GM18861 (cell line): ENCODE data around the gene KCND2.
A peak's percentile ranks its signal among the peaks of the same experiment; 100 is the strongest.

Experiments used
- ATAC-seq: cut with Tn5 transposase; IDR thresholded peaks from one replicate; pipeline ENCODE4 v1.9.1; 2021; ENCODE audit not compliant: unreplicated experiment

The KCND2 gene

GRCh38 chr7:120475994-120476393, 203.0 kb downstream of the KCND2 start:
- ATAC-seq = peak; percentile 76

GRCh38 chr7:120480472-120480871, 207.5 kb downstream of the KCND2 start:
- no peak for ATAC-seq

GRCh38 chr7:120480930-120481329, 208.0 kb downstream of the KCND2 start:
- no peak for ATAC-seq

GRCh38 chr7:120486164-120486563, 213.2 kb downstream of the KCND2 start:
- no peak for ATAC-seq

GRCh38 chr7:120502132-120502531, 229.2 kb downstream of the KCND2 start:
- no peak for ATAC-seq

GRCh38 chr7:120502825-120503224, 229.8 kb downstream of the KCND2 start:
- no peak for ATAC-seq

- ATAC-seq = no peak
Observed at GRCh38 chr7:120504386-120504785, 231.4 kb downstream of the KCND2 start.

- ATAC-seq = no peak
Observed at GRCh38 chr7:120505770-120506169, 232.8 kb downstream of the KCND2 start.

GRCh38 chr7:120512701-120513100, 239.7 kb downstream of the KCND2 start:
- no peak for ATAC-seq

GRCh38 chr7:120519224-120519623, 246.2 kb downstream of the KCND2 start:
- ATAC-seq = no peak

- no peak for ATAC-seq
Observed at GRCh38 chr7:120521761-120522737, 249.1 kb downstream of the KCND2 start.

- no peak for ATAC-seq
Observed at GRCh38 chr7:120523985-120524384, 251.0 kb downstream of the KCND2 start.

GRCh38 chr7:120526902-120527509, 254.0 kb downstream of the KCND2 start:
- ATAC-seq = no peak

GRCh38 chr7:120529736-120530135, 256.8 kb downstream of the KCND2 start:
- no peak for ATAC-seq

GRCh38 chr7:120538335-120538734, 265.4 kb downstream of the KCND2 start:
- ATAC-seq = no peak

GRCh38 chr7:120539321-120539720, 266.3 kb downstream of the KCND2 start:
- no peak for ATAC-seq

GRCh38 chr7:120547605-120548004, 274.6 kb downstream of the KCND2 start:
- peak; percentile 25 for ATAC-seq

GRCh38 chr7:120550494-120551048, 277.6 kb downstream of the KCND2 start:
- ATAC-seq = peak; percentile 46

GRCh38 chr7:120553491-120553890, 280.5 kb downstream of the KCND2 start:
- peak; percentile 35 for ATAC-seq

- peak; percentile 56 for ATAC-seq
Observed at GRCh38 chr7:120554960-120555571, 282.1 kb downstream of the KCND2 start.

- no peak for ATAC-seq
Observed at GRCh38 chr7:120564145-120564544, 291.2 kb downstream of the KCND2 start.
